VCaP (cell line): ENCODE data around the gene TMEM101.
"Not testable (repeated sequence)": the region's sequence is repeated elsewhere in the genome, so short reads cannot be mapped to it uniquely, and the experiment has no call there.

ENCODE experiments used
- H3K27ac ChIP-seq: fragments of 450-650 bp; 2 replicates; pipeline ENCODE4 v1.5.1; 2017
- CTCF ChIP-seq: fragments of 450-650 bp; conservative IDR thresholded peaks from 2 replicates; pipeline ENCODE4 v1.5.1; 2017; ENCODE audit warnings: mild to moderate bottlenecking, moderate library complexity

TMEM101 gene

GRCh38 chr17:44049294-44050060 is 34.7 kb upstream of the TMEM101 start:
- no peak overlapping the region for H3K27ac ChIP-seq
- TF ChIP-seq CTCF, result no peak

- not testable (repeated sequence) for H3K27ac ChIP-seq
Measured at GRCh38 chr17:44046893-44047292, 32.1 kb upstream of the TMEM101 start.

- H3K27ac ChIP-seq, result peak overlapping the region; percentile 40; the same call in 1 of the 2 replicates
- no peak for TF ChIP-seq CTCF
Measured at GRCh38 chr17:44045486-44045885, 30.7 kb upstream of the TMEM101 start.

GRCh38 chr17:44044071-44044470 is 29.3 kb upstream of the TMEM101 start:
- peak overlapping the region; percentile 40 for H3K27ac ChIP-seq
- no peak for TF ChIP-seq CTCF

GRCh38 chr17:44043272-44043696 is 28.5 kb upstream of the TMEM101 start:
- no peak for TF ChIP-seq CTCF
- peak overlapping the region; percentile 40 for H3K27ac ChIP-seq

GRCh38 chr17:44039829-44040635 is 25.3 kb upstream of the TMEM101 start:
- no peak for TF ChIP-seq CTCF
- H3K27ac ChIP-seq, result no peak overlapping the region; the same call in 1 of the 2 replicates

GRCh38 chr17:44038604-44039011 is 23.8 kb upstream of the TMEM101 start:
- no peak for TF ChIP-seq CTCF

More at GRCh38 chr17:44038604-44039011, 23.8 kb upstream of the TMEM101 start:
- no peak overlapping the region for H3K27ac ChIP-seq
